ENCODE data around the gene ANK2. TPM values are rescaled to one million over a fixed set of nuclear protein-coding genes. Genes with fewer than 3 reads are reported as not detected.
"Not testable (repeated sequence)": the region's sequence is repeated elsewhere in the genome, so short reads cannot be mapped to it uniquely, and the experiment has no call there.

ANK2 gene
- polyA plus RNA-seq, 1 experiment, result 1.3 TPM

DNA sequence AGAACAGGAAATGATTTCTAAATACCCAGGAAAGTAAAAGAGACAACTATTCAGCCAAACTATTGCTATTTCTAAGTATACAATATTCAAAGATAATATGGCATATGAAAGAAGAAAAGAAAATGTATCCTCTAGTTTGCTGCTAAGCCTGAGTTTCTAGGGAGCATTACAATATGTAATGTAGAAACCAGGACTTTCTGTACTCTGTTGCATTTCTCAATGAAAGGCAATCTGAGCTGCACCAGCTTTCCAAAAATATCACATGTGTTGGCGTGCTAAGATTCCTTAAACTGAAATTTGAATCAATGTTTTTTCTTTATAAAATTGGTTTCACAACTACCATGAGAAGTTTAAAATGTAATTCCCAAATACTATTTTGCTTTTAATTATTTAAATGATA is 129.6 kb downstream of the ANK2 start:
- CTCF ChIA-PET, result no interaction called here
- DNase-seq (ENCODE audit: low read depth, low spot score), result no peak
- no peak overlapping the region for H3K27ac ChIP-seq (ENCODE audit: low read depth, low read length)
- H3K4me3 ChIP-seq (ENCODE audit: low read depth, low read length), result no peak overlapping the region
- H3K9me3 ChIP-seq (ENCODE audit: control insufficient read depth, insufficient read depth, low read length), result no peaks in the 10 kb centered on the region; the same call in 1 of the 2 replicates
- POLR2A ChIA-PET, result no interaction called here
- H3K27me3 ChIP-seq (ENCODE audit: control insufficient read depth, insufficient read depth, low read length), result no peaks in the 10 kb centered on the region
- TF ChIP-seq, protein P1, sequence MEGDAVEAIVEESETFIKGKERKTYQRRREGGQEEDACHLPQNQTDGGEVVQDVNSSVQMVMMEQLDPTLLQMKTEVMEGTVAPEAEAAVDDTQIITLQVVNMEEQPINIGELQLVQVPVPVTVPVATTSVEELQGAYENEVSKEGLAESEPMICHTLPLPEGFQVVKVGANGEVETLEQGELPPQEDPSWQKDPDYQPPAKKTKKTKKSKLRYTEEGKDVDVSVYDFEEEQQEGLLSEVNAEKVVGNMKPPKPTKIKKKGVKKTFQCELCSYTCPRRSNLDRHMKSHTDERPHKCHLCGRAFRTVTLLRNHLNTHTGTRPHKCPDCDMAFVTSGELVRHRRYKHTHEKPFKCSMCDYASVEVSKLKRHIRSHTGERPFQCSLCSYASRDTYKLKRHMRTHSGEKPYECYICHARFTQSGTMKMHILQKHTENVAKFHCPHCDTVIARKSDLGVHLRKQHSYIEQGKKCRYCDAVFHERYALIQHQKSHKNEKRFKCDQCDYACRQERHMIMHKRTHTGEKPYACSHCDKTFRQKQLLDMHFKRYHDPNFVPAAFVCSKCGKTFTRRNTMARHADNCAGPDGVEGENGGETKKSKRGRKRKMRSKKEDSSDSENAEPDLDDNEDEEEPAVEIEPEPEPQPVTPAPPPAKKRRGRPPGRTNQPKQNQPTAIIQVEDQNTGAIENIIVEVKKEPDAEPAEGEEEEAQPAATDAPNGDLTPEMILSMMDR (IDR thresholded peaks at IDR 0.05; ENCODE audit: low read depth, low read length), result no peak

DNA sequence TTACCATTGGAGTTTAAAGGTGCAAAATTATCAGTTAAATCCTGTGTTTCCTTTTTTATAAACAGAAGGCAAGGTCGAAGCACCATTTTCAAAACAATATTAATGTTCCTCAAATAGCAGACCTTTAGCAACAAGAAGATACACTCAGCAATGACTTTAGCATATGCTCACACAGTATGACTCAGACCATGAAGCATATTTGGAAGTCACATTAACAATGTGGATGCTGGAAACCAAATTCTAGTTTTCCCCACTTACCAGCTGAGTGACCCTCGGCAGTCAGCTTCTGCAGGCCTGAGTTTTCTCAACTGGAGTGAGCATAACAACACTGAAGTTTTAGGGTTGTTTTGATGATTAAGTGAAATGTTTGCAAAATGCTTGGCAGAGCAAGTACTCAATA is 130.5 kb downstream of the ANK2 start:
- Histone ChIP-seq H3K4me3 (ENCODE audit: low read depth, low read length) (no peak overlapping the region), H3K27me3 (ENCODE audit: control insufficient read depth, insufficient read depth, low read length) (no peaks in the 10 kb centered on the region), H3K9me3 (ENCODE audit: control insufficient read depth, insufficient read depth, low read length) (no peaks in the 10 kb centered on the region; the same call in 1 of the 2 replicates), H3K27ac (ENCODE audit: low read depth, low read length) (no peak overlapping the region)
- no peak for DNase-seq (ENCODE audit: low read depth, low spot score)
- CTCF ChIA-PET, result interaction anchor here (0.6 kb wide), 1 partner anchor 14 kb away, joined by 3 read pairs; no protein-coding TSS in a partner anchor
- TF ChIP-seq, protein P1 (IDR thresholded peaks at IDR 0.05; ENCODE audit: low read depth, low read length), result no peak
- POLR2A ChIA-PET, result no interaction called here

DNA sequence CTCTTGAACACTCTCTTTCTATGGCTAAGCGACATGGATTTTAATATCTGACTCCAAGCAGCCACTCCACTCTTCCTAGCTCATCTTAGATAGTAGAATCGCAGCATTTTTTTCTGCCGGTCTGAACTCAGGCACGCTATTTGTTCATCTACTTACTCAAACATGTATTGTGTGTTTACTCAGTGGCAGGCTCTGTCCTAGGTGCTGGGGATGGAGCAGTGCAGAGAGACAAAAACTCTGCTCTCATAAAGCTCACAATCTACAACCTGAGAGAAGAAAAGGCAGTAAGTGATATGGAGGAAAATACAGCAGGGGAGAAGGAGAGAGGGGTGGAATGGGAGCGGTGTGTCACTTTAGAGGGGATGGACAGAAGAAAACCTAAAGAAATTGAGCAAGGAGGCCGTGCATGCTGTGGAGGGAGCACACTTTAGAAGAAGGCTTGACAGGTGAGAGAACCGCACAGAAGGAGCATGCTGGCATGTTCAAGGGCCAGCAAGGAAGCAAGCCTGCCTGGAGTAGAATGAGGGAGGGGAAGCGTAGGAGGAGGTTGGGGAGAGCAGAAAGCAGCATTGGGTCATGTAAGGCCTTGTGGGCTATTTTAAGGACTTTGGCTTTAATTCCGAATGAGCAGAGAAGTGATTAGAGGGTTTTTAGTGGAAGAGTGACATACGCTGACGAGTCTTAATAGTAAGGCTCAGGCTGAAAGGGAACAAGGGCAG is 132.0 kb downstream of the ANK2 start:
- H3K27me3 ChIP-seq (ENCODE audit: control insufficient read depth, insufficient read depth, low read length), result no peaks in the 10 kb centered on the region
- no peaks in the 10 kb centered on the region; the same call in 1 of the 2 replicates for H3K9me3 ChIP-seq (ENCODE audit: control insufficient read depth, insufficient read depth, low read length)
- TF ChIP-seq, protein P1 (IDR thresholded peaks at IDR 0.05; ENCODE audit: low read depth, low read length), result no peak
- ChIA-PET CTCF (no interaction called here), POLR2A (no interaction called here)
- no peak for DNase-seq (ENCODE audit: low read depth, low spot score)
- H3K4me3 ChIP-seq (ENCODE audit: low read depth, low read length), result no peak overlapping the region
- H3K27ac ChIP-seq (ENCODE audit: low read depth, low read length), result no peak overlapping the region

DNA sequence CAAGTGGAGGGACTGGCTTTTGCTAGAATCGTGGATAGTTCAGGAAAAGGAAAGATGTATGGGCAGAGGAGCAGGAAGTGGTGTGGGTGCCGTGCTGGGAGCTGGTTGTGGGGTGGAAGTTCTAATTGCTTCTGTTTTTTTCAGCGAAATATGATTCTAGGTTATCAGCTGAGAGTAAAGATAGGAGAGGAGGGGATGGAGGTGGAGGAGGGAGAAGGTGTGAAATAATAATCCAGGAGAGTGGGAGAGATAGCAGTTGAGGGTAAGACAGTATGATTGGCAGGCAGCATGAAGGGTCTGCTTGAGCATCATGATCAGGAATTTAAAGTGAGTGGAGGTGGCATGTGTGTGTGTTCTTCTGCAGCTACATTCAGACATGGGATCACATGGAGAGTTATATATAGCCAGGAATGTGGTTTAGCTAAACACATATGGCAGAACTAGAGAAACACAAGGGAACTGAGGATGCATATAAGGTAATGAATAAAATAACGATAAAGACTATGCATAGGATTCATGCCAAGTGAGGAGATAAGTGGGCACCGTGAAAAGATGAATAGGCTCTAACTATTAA is 133.7 kb downstream of the ANK2 start:
- CTCF ChIA-PET, result no interaction called here
- no peak for DNase-seq (ENCODE audit: low read depth, low spot score)
- TF ChIP-seq, protein P1 (IDR thresholded peaks at IDR 0.05; ENCODE audit: low read depth, low read length), result no peak

DNA sequence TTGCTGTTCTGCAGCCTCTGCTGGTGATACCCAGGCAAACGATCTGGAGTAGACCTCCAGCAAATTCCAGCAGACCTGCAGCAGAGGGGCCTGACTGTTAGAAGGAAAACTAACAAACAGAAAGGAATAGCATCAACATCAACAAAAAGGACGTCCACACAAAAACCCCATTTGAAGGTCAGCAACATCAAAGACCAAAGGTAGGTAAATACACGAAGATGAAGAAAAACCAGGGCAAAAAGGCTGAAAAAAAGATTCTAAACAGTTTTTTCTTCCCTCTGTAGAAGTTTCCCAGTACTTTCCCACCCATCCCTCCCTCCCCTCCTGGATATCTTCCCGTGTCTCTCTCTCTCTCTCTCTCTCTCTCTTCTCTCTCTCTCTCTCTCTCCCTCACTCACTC is 136.8 kb downstream of the ANK2 start:
- POLR2A ChIA-PET; H3K27me3 ChIP-seq (ENCODE audit: control insufficient read depth, insufficient read depth, low read length); CTCF ChIA-PET; H3K9me3 ChIP-seq (ENCODE audit: control insufficient read depth, insufficient read depth, low read length); H3K4me3 ChIP-seq (ENCODE audit: low read depth, low read length); DNase-seq (ENCODE audit: low read depth, low spot score); H3K27ac ChIP-seq (ENCODE audit: low read depth, low read length): not testable (repeated sequence)

More for the DNA sequence above, 133.7 kb downstream of the ANK2 start:
- Histone ChIP-seq H3K9me3 (ENCODE audit: control insufficient read depth, insufficient read depth, low read length) (no peaks in the 10 kb centered on the region), H3K4me3 (ENCODE audit: low read depth, low read length) (no peak overlapping the region), H3K27me3 (ENCODE audit: control insufficient read depth, insufficient read depth, low read length) (no peaks in the 10 kb centered on the region), H3K27ac (ENCODE audit: low read depth, low read length) (no peak overlapping the region)
- POLR2A ChIA-PET, result no interaction called here

Measured in AG04450 (cell line).